H1 (cell line): ENCODE measurements around the gene KCNV2. TPM values are rescaled to one million over a fixed set of nuclear protein-coding genes. Genes with fewer than 3 reads are reported as not detected.

Source experiments
- CTCF ChIA-PET: fragments of 300-600 bp; sonication (Branson Sonifier 250); formaldehyde crosslinking; loops from one replicate; lab custom pipeline; 2021; ENCODE audit not compliant: partially characterized antibody; lab: Charles Lee
- POLR2A ChIA-PET: fragments of 300-600 bp; sonication (Branson Sonifier 250); formaldehyde crosslinking; loops from one replicate; lab custom pipeline; 2021; ENCODE audit warnings: inconsistent platforms; ENCODE audit not compliant: partially characterized antibody; lab: Charles Lee
- DNase-seq, 2 experiments: peaks; one replicate each; pipeline versions ENCODE4 v3.0.0 to v3.0.0-alpha.2; 2010 to 2022; ENCODE audit warnings: low spot score in 2 of 2, low read depth in 1 of 2, mixed read lengths in 1 of 2
- FAIRE-seq: peaks from 2 replicates; lab custom pipeline; 2011; peaks lifted over from hg19 to GRCh38; lab: Jason Lieb, UNC
- H2AFZ ChIP-seq: 2 replicates; pipeline ENCODE4 v1.8.1; 2012; ENCODE audit warnings: low read length, inconsistent platforms
- H2AK5ac ChIP-seq: 2 replicates; pipeline ENCODE4 v1.6.1; 2013; ENCODE audit warnings: low read depth, low read length
- H2BK120ac ChIP-seq: replicated peaks from 2 replicates; pipeline ENCODE3; 2013; ENCODE audit warnings: low read depth, low read length, inconsistent platforms
- H2BK12ac ChIP-seq: 2 replicates; pipeline ENCODE4 v1.6.1; 2013; ENCODE audit warnings: low read depth, low read length
- H2BK15ac ChIP-seq: 2 replicates; pipeline ENCODE4 v1.6.1; 2013; ENCODE audit warnings: low read length
- H2BK20ac ChIP-seq: 2 replicates; pipeline ENCODE4 v1.6.1; 2013; ENCODE audit warnings: low read length
- H2BK5ac ChIP-seq: 2 replicates; pipeline ENCODE4 v1.6.1; 2013; ENCODE audit warnings: low read depth, low read length
- H3K14ac ChIP-seq: 2 replicates; pipeline ENCODE4 v1.6.1; 2013; ENCODE audit warnings: inconsistent platforms; ENCODE audit not compliant: insufficient read length
- H3K18ac ChIP-seq: 2 replicates; pipeline ENCODE4 v1.6.1; 2013; ENCODE audit warnings: low read length; ENCODE audit errors: extremely low read depth
- H3K23ac ChIP-seq: 2 replicates; pipeline ENCODE4 v1.6.1; 2013; ENCODE audit warnings: inconsistent platforms; ENCODE audit not compliant: insufficient read length
- H3K23me2 ChIP-seq: 2 replicates; pipeline ENCODE4 v1.6.1; 2013; ENCODE audit warnings: low read depth, low read length
- H3K27ac ChIP-seq: 2 replicates; pipeline ENCODE4 v1.6.1; 2011; ENCODE audit warnings: low read depth, low read length, inconsistent platforms
- H3K27me3 ChIP-seq, 4 experiments: replicated peaks in 1 of 4; 1 replicate in 1 of 4; 2 replicates in 3 of 4; pipeline versions ENCODE4 v1.6.1 to v1.8.1; 2011 to 2013; ENCODE audit warnings: low read length in 3 of 4, mild to moderate bottlenecking in 3 of 4, inconsistent platforms in 2 of 4, mixed read lengths in 2 of 4, moderate library complexity in 1 of 4; ENCODE audit not compliant: control insufficient read depth in 3 of 4, insufficient read depth in 3 of 4; ENCODE audit errors: extremely low read depth in 1 of 4
- H3K36me3 ChIP-seq, 4 experiments: 2 replicates each; pipeline versions ENCODE4 v1.6.1 to v1.8.1; 2011 to 2013; ENCODE audit warnings: mild to moderate bottlenecking in 4 of 4, low read length in 3 of 4, moderate library complexity in 2 of 4, control low read depth in 1 of 4, inconsistent platforms in 1 of 4; ENCODE audit not compliant: insufficient read depth in 4 of 4, control insufficient read depth in 2 of 4
- H3K4ac ChIP-seq: replicated peaks from 2 replicates; pipeline ENCODE3; 2013; ENCODE audit warnings: low read length, low read depth, mixed read lengths, inconsistent platforms; ENCODE audit not compliant: insufficient read length
- H3K4me1 ChIP-seq, 4 experiments: replicated peaks in 1 of 4; 1 replicate in 1 of 4; 2 replicates in 3 of 4; pipeline versions ENCODE4 v1.6.1 to v1.8.1; 2011 to 2013; ENCODE audit warnings: low read length in 3 of 4, inconsistent platforms in 2 of 4, mixed read lengths in 1 of 4; ENCODE audit not compliant: insufficient read depth in 4 of 4, control insufficient read depth in 3 of 4
- H3K4me2 ChIP-seq, 2 experiments: 2 replicates each; pipeline versions ENCODE4 v1.6.1 to v1.8.1; 2011 to 2013; ENCODE audit warnings: low read depth in 2 of 2, low read length in 2 of 2, control low read depth in 1 of 2, inconsistent platforms in 1 of 2, mild to moderate bottlenecking in 1 of 2; ENCODE audit not compliant: insufficient read depth in 1 of 2
- H3K4me3 ChIP-seq, 4 experiments: fragments of 200-600, 300-600 bp in 1 of 4; sonication (generic), shearing (Covaris generic), sonication (Bioruptor Twin) in 1 of 4; 2 replicates each; pipeline versions ENCODE4 v1.5.1 to v1.8.1; 2011 to 2016; ENCODE audit warnings: low read length in 4 of 4, low read depth in 3 of 4, control low read depth in 2 of 4, inconsistent platforms in 2 of 4, mild to moderate bottlenecking in 2 of 4, mixed read lengths in 1 of 4, moderate library complexity in 1 of 4; ENCODE audit not compliant: insufficient read depth in 2 of 4; ENCODE audit errors: extremely low read depth in 1 of 4
- H3K56ac ChIP-seq: replicated peaks from 2 replicates; pipeline ENCODE3; 2013; ENCODE audit warnings: low read depth, mild to moderate bottlenecking, mixed read lengths, low read length, inconsistent platforms; ENCODE audit not compliant: insufficient read length
- H3K79me1 ChIP-seq: 2 replicates; pipeline ENCODE4 v1.6.1; 2013; ENCODE audit warnings: low read depth, low read length, control low read depth
- H3K79me2 ChIP-seq, 2 experiments: 2 replicates each; pipeline versions ENCODE4 v1.6.1 to v1.8.1; 2012 to 2013; ENCODE audit warnings: low read length in 2 of 2, mild to moderate bottlenecking in 2 of 2, inconsistent platforms in 1 of 2; ENCODE audit not compliant: insufficient read depth in 2 of 2, control insufficient read depth in 1 of 2
- H3K9ac ChIP-seq, 4 experiments: replicated peaks in 1 of 4; 1 replicate in 1 of 4; 2 replicates in 3 of 4; pipeline versions ENCODE4 v1.6.1 to v1.8.1; 2011 to 2013; ENCODE audit warnings: low read depth in 3 of 4, low read length in 3 of 4, control low read depth in 2 of 4, mild to moderate bottlenecking in 2 of 4, moderate library complexity in 2 of 4, inconsistent platforms in 1 of 4; ENCODE audit errors: extremely low read depth in 1 of 4
- H3K9me3 ChIP-seq, 2 experiments: 2 replicates each; pipeline versions ENCODE4 v1.6.1 to v1.8.1; 2012 to 2013; ENCODE audit warnings: mild to moderate bottlenecking in 2 of 2, moderate library complexity in 2 of 2, control low read depth in 1 of 2, inconsistent platforms in 1 of 2, low read depth in 1 of 2, low read length in 1 of 2, mixed read lengths in 1 of 2; ENCODE audit not compliant: insufficient read depth in 2 of 2
- H4K20me1 ChIP-seq, 2 experiments: replicated peaks in 1 of 2; 2 replicates each; pipeline versions ENCODE3 to v1.8.1; 2011 to 2013; ENCODE audit warnings: inconsistent platforms in 2 of 2, low read length in 2 of 2, mild to moderate bottlenecking in 1 of 2; ENCODE audit not compliant: insufficient read depth in 2 of 2, control insufficient read depth in 1 of 2
- H4K5ac ChIP-seq: 2 replicates; pipeline ENCODE4 v1.6.1; 2013; ENCODE audit warnings: low read length, low read depth, mixed read lengths, inconsistent platforms; ENCODE audit not compliant: insufficient read length
- H4K8ac ChIP-seq: 2 replicates; pipeline ENCODE4 v1.8.0; 2013; ENCODE audit warnings: mild to moderate bottlenecking, moderate library complexity, low read length, inconsistent platforms; ENCODE audit not compliant: insufficient read depth; ENCODE audit errors: extremely low read depth
- H4K91ac ChIP-seq: replicated peaks from 2 replicates; pipeline ENCODE3; 2013; ENCODE audit warnings: low read length, mixed read lengths, inconsistent platforms; ENCODE audit not compliant: insufficient read length
- BCL11A ChIP-seq, 2 experiments: IDR thresholded peaks; one replicate each; pipeline ENCODE4 v1.6.1; 2011; ENCODE audit warnings: low read depth in 2 of 2, low read length in 2 of 2, mild to moderate bottlenecking in 2 of 2
- FOSL1 ChIP-seq: IDR thresholded peaks from 2 replicates; pipeline ENCODE4 v1.6.1; 2011; ENCODE audit warnings: mild to moderate bottlenecking, low read depth, low read length, moderate library complexity; ENCODE audit not compliant: insufficient read depth
- HDAC2 ChIP-seq, 2 experiments: fragments of 300-600 bp in 1 of 2; sonication (generic) in 1 of 2; IDR thresholded peaks; 2 replicates each; pipeline ENCODE4 v1.6.1; 2011 to 2012; ENCODE audit warnings: low read depth in 2 of 2, low read length in 2 of 2, mild to moderate bottlenecking in 2 of 2, moderate library complexity in 2 of 2, borderline replicate concordance in 1 of 2, inconsistent platforms in 1 of 2
- KDM5A ChIP-seq: fragments of 200-600 bp; IDR thresholded peaks from 2 replicates; pipeline ENCODE4 v1.7.1; 2012; ENCODE audit warnings: mild to moderate bottlenecking, low read length, inconsistent platforms, mixed read lengths
- MAFK ChIP-seq: IDR thresholded peaks from 2 replicates; pipeline ENCODE4 v1.6.1; 2012; ENCODE audit warnings: low read depth, mild to moderate bottlenecking, improper control_type of control experiment, low read length
- RAD21 ChIP-seq, 2 experiments: IDR thresholded peaks in 1 of 2; conservative IDR thresholded peaks in 1 of 2; 2 replicates each; pipeline ENCODE4 v1.6.1; 2011; ENCODE audit warnings: low read depth in 2 of 2, low read length in 2 of 2, improper control_type of control experiment in 1 of 2, inconsistent platforms in 1 of 2, mild to moderate bottlenecking in 1 of 2, moderate library complexity in 1 of 2
- RXRA ChIP-seq: IDR thresholded peaks from 2 replicates; pipeline ENCODE4 v1.6.1; 2011; ENCODE audit warnings: low read depth, mild to moderate bottlenecking, low read length, moderate library complexity; ENCODE audit not compliant: insufficient read depth
- SIX5 ChIP-seq: IDR thresholded peaks from 2 replicates; pipeline ENCODE4 v1.6.1; 2011; ENCODE audit warnings: mild to moderate bottlenecking, low read depth, low read length
- SP2 ChIP-seq: IDR thresholded peaks from 2 replicates; pipeline ENCODE4 v1.6.1; 2012; ENCODE audit warnings: mild to moderate bottlenecking, low read length, inconsistent platforms
- SP4 ChIP-seq: IDR thresholded peaks from 2 replicates; pipeline ENCODE4 v1.6.1; 2012; ENCODE audit warnings: low read length, inconsistent platforms
- USF2 ChIP-seq: IDR thresholded peaks from 2 replicates; pipeline ENCODE4 v1.6.1; 2011; ENCODE audit warnings: low read length, improper control_type of control experiment
- YY1 ChIP-seq: IDR thresholded peaks from 2 replicates; pipeline ENCODE4 v1.6.1; 2011; ENCODE audit warnings: low read depth, mild to moderate bottlenecking, low read length
- WGBS, 2 experiments: shearing (Covaris generic) in 1 of 2; methylation state at CpG; one replicate each; pipeline versions ENCODE4 v1.1.6 to v1.1.7; 2013 to 2015; ENCODE audit warnings: low lambda C conversion rate in 2 of 2, mixed read lengths in 2 of 2, inconsistent platforms in 1 of 2, low coverage in 1 of 2, missing lambda C conversion rate in 1 of 2; ENCODE audit not compliant: insufficient replicate concordance in 2 of 2, insufficient coverage in 1 of 2, insufficient read length in 1 of 2; ENCODE audit errors: extremely low coverage in 1 of 2, missing lambda C conversion rate in 1 of 2; 5-methylcytosine and 5-hydroxymethylcytosine counted together
- polyA plus RNA-seq, 7 experiments: library from polyadenylated mRNA; depleted of rRNA in 3 of 7; stranded (reverse) in 5 of 7; unstranded in 2 of 7; fragments of >200 nt in 5 of 7; fragments of 200-250 nt in 2 of 7; gene quantifications; 1 replicate in 5 of 7; 2 replicates in 1 of 7; 4 replicates in 1 of 7; pipeline versions ENCODE4 v1.2.1 to v1.2.3, GENCODE V29; 2011 to 2013; ENCODE audit warnings: missing spikeins in 2 of 7, mixed read lengths in 2 of 7
- total RNA-seq: library from RNA; stranded (reverse); fragmentation: NEBNext Ultra II Directional; extraction: Animal tissue kit (Norgen Biotek cat#: 25700); gene quantifications from 2 replicates; pipeline ENCODE4 v1.2.1, GENCODE V29; 2021

Gene KCNV2
- total and polyA plus RNA-seq, 2 of the 8 experiments (the other 6 are each of a cell fraction or from before 2014, with no cell fraction given) = not detected

GRCh38 chr9:2778816-2779215 lies 61.5 kb downstream of the KCNV2 start:
- Histone ChIP-seq H3K4ac (no peak overlapping the region), H3K9ac (no peak overlapping the region)
- no peak for FAIRE-seq

More at GRCh38 chr9:2778816-2779215, 61.5 kb downstream of the KCNV2 start:
- Histone ChIP-seq H4K20me1 (no peaks in the 10 kb centered on the region), H2BK12ac (no peak overlapping the region), H3K56ac (no peak overlapping the region), H2BK20ac (no peak overlapping the region), H2AK5ac (no peak overlapping the region), H3K36me3 (peaks cover 7 to 73% (median 39%) of the 10 kb centered on the region in 4 experiments; a peak in 7 of 8 replicates), H4K91ac (no peak overlapping the region), H3K27me3 (peaks cover 0 to 1% (median 0%) of the 10 kb centered on the region in 4 experiments; a peak in 1 of 7 replicates), H4K5ac (no peak overlapping the region), H2AFZ (no peak overlapping the region), H3K23ac (no peak overlapping the region), H3K23me2 (no peaks in the 10 kb centered on the region), H3K4me3 (no peak overlapping the region), H3K4me1 (no peaks in the 10 kb centered on the region), H3K18ac (no peak overlapping the region), H3K79me1 (no peaks in the 10 kb centered on the region), H2BK120ac (no peak overlapping the region), H3K14ac (no peak overlapping the region), H3K4me2 (no peak overlapping the region), H2BK15ac (no peak overlapping the region), H3K79me2 (peaks cover 0 to 21% of the 10 kb centered on the region in 2 experiments; a peak in 2 of 4 replicates), H4K8ac (no peak overlapping the region), H3K9me3 (peaks cover 14 to 16% of the 10 kb centered on the region in 2 experiments; a peak in 3 of 4 replicates), H2BK5ac (no peak overlapping the region), H3K27ac (no peak overlapping the region)
- TF ChIP-seq RXRA (no peak), MAFK (no peak), USF2 (no peak), FOSL1 (no peak), KDM5A (no peak), SP2 (no peak), HDAC2 (IDR thresholded peaks at IDR 0.05; ENCODE audit: borderline replicate concordance in 1 of 2, low read depth in 2 of 2, low read length in 2 of 2) (no peak), YY1 (no peak), SIX5 (no peak), BCL11A (IDR thresholded peaks at IDR 0.05; ENCODE audit: low read depth in 2 of 2, low read length in 2 of 2) (no peak), SP4 (no peak), RAD21 (IDR thresholded peaks at IDR 0.05 in 1 of 2, conservative IDR thresholded peaks at IDR 0.05 in 1 of 2; ENCODE audit: low read depth in 2 of 2, low read length in 2 of 2) (no peak)
- ChIA-PET CTCF (interaction anchor here (0.7 kb wide), 1 partner anchor 71 kb away, joined by 3 read pairs; no protein-coding TSS in a partner anchor), POLR2A (no interaction called here)
- WGBS, 2 experiments = 88% methylated on average over 2 of the region's 2 CpGs; no CpG with 5 or more reads in 1 of the 2 experiments
- no peak for DNase-seq
